ENCODE measurements around the gene SPINK9. TPM values are rescaled to one million over a fixed set of nuclear protein-coding genes. Genes with fewer than 3 reads are reported as not detected.

SPINK9 gene
- total RNA-seq, 1 experiment from 2014 or later, result not detected

DNA sequence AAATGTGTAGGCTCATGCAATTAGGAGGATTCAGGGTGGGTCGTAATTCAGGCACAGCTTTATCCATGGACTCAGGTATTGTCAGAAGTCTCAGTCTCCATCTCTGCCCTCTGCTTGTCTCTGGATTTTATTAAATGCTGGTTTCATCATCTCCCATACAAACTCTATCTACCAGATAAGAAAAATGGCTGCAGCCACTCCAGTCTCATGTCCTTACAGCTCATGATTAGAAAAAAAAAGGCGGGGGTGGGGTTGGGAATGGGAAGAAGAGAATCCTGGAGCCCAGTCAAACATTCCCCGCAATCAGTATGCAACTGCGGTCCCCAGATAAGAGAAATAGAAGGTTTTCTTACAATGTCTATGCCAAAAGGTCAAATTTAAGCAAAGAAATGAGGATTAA lies 40.8 kb downstream of the SPINK9 start:
- ChIA-PET CTCF (no interaction called here), POLR2A (no interaction called here), RAD21 (ENCODE audit: low non-redundant PET in 1 of 2, low total read pairs in 2 of 2, uncharacterized antibody in 2 of 2, unreplicated experiment in 2 of 2) (no interaction called here)
- Histone ChIP-seq H3K36me3 (ENCODE audit: control insufficient read depth in 1 of 2, insufficient read depth in 2 of 2, low read length in 2 of 2) (no peaks in the 10 kb centered on the region), H3K4me1 (ENCODE audit: control insufficient read depth in 1 of 2, insufficient read depth in 2 of 2, low read length in 2 of 2) (no peaks in the 10 kb centered on the region), H3K9ac (ENCODE audit: low read length) (no peak overlapping the region), H3K27ac (ENCODE audit: low read depth, low read length) (no peak overlapping the region), H4K20me1 (ENCODE audit: insufficient read depth) (no peaks in the 10 kb centered on the region), H3K4me3 (replicated peaks in 1 of 2; ENCODE audit: low read depth in 1 of 2, low read length in 2 of 2) (no peak overlapping the region), H3K27me3 (ENCODE audit: insufficient read depth, low read length) (no peaks in the 10 kb centered on the region), H3K9me2 (ENCODE audit: insufficient read depth) (no peaks in the 10 kb centered on the region), H3K79me2 (ENCODE audit: insufficient read depth, low read length) (no peaks in the 10 kb centered on the region), H2AFZ (ENCODE audit: low read depth, low read length, poor library complexity, severe bottlenecking) (no peak overlapping the region), H3K4me2 (ENCODE audit: low read length) (no peak overlapping the region), H3K9me3 (ENCODE audit: control insufficient read depth in 1 of 2, insufficient read depth in 1 of 2, low read depth in 1 of 2, low read length in 2 of 2) (no peaks in the 10 kb centered on the region)
- no peak for DNase-seq (ENCODE audit: low read depth, low spot score)
- ATAC-seq, result no peak
- intact Hi-C loops (cut with micrococcal nuclease), result no loop called here
- no TSS peak for BruUV-seq (replicated peaks)
- TF ChIP-seq CTCF (IDR thresholded peaks at IDR 0.05 in 2 of 3, conservative IDR thresholded peaks at IDR 0.05 in 1 of 3; ENCODE audit: borderline replicate concordance in 1 of 3, insufficient read depth in 1 of 3, low read depth in 2 of 3, low read length in 2 of 3), result no peak
- no peak for TF ChIP-seq POLR2AphosphoS5 (IDR thresholded peaks at IDR 0.05; ENCODE audit: low read depth, low read length)
- TF ChIP-seq ELF1 (IDR thresholded peaks at IDR 0.05; ENCODE audit: borderline replicate concordance, low read depth), result no peak
- TF ChIP-seq, protein P1, sequence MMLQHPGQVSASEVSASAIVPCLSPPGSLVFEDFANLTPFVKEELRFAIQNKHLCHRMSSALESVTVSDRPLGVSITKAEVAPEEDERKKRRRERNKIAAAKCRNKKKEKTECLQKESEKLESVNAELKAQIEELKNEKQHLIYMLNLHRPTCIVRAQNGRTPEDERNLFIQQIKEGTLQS (IDR thresholded peaks at IDR 0.05), result no peak

GRCh38 chr5:148378670-148379069 lies 43.3 kb downstream of the SPINK9 start:
- POLR2A ChIA-PET, result no interaction called here

More at GRCh38 chr5:148378670-148379069, 43.3 kb downstream of the SPINK9 start:
- no peaks in the 10 kb centered on the region for H4K20me1 ChIP-seq (ENCODE audit: insufficient read depth)
- intact Hi-C loops (cut with micrococcal nuclease), result no loop called here
- DNase-seq (ENCODE audit: low read depth, low spot score) (no peak), ATAC-seq (no peak)
- H3K4me1 ChIP-seq (ENCODE audit: control insufficient read depth in 1 of 2, insufficient read depth in 2 of 2, low read length in 2 of 2), result peaks cover 0 to 11% of the 10 kb centered on the region in 2 experiments; a peak in 1 of 4 replicates
- H3K36me3 ChIP-seq (ENCODE audit: control insufficient read depth in 1 of 2, insufficient read depth in 2 of 2, low read length in 2 of 2), result no peaks in the 10 kb centered on the region
- H3K4me3 ChIP-seq (replicated peaks in 1 of 2; ENCODE audit: low read depth in 1 of 2, low read length in 2 of 2), result no peak overlapping the region
- H2AFZ ChIP-seq (ENCODE audit: low read depth, low read length, poor library complexity, severe bottlenecking), result no peak overlapping the region
- no peaks in the 10 kb centered on the region for H3K9me2 ChIP-seq (ENCODE audit: insufficient read depth)
- ChIA-PET CTCF (no interaction called here), RAD21 (ENCODE audit: low non-redundant PET in 1 of 2, low total read pairs in 2 of 2, uncharacterized antibody in 2 of 2, unreplicated experiment in 2 of 2) (no interaction called here)
- H3K9ac ChIP-seq (ENCODE audit: low read length), result no peak overlapping the region
- no peak overlapping the region for H3K27ac ChIP-seq (ENCODE audit: low read depth, low read length)
- no peaks in the 10 kb centered on the region for H3K9me3 ChIP-seq (ENCODE audit: control insufficient read depth in 1 of 2, insufficient read depth in 1 of 2, low read depth in 1 of 2, low read length in 2 of 2)
- BruUV-seq (replicated peaks), result no TSS peak
- no peaks in the 10 kb centered on the region for H3K27me3 ChIP-seq (ENCODE audit: insufficient read depth, low read length)
- H3K79me2 ChIP-seq (ENCODE audit: insufficient read depth, low read length), result no peaks in the 10 kb centered on the region
- H3K4me2 ChIP-seq (ENCODE audit: low read length), result no peak overlapping the region
- no peak for TF ChIP-seq ZNF274 (IDR thresholded peaks at IDR 0.05; ENCODE audit: low read depth, low read length)
- no peak for TF ChIP-seq FOSL1 (IDR thresholded peaks at IDR 0.05; ENCODE audit: low read depth)
- TF ChIP-seq, protein P2, sequence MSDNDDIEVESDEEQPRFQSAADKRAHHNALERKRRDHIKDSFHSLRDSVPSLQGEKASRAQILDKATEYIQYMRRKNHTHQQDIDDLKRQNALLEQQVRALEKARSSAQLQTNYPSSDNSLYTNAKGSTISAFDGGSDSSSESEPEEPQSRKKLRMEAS (IDR thresholded peaks at IDR 0.05), result no peak
- no peak for TF ChIP-seq SP1 (IDR thresholded peaks at IDR 0.05; ENCODE audit: low read depth)
- TF ChIP-seq CTCF (IDR thresholded peaks at IDR 0.05 in 2 of 3, conservative IDR thresholded peaks at IDR 0.05 in 1 of 3; ENCODE audit: borderline replicate concordance in 1 of 3, insufficient read depth in 1 of 3, low read depth in 2 of 3, low read length in 2 of 3), result no peak
- no peak for TF ChIP-seq EZH2 (IDR thresholded peaks at IDR 0.05)
- TF ChIP-seq EGR1 (IDR thresholded peaks at IDR 0.05; ENCODE audit: low read depth), result no peak
